GM12865 (cell line): ENCODE measurements around the gene HORMAD1.

Experiments used
- DNase-seq: peaks from one replicate; pipeline ENCODE4 v3.0.0; 2010; ENCODE audit warnings: low read depth
- H3K4me3 ChIP-seq: 2 replicates; pipeline ENCODE4 v1.5.1; 2011; ENCODE audit warnings: mild to moderate bottlenecking, low read depth, low read length, control low read depth
- CTCF ChIP-seq: IDR thresholded peaks from 2 replicates; pipeline ENCODE4 v1.5.1; 2011; ENCODE audit warnings: low read length, control low read depth, low read depth, inconsistent platforms; ENCODE audit not compliant: insufficient read depth; ENCODE audit errors: missing control alignments

The HORMAD1 gene

DNA sequence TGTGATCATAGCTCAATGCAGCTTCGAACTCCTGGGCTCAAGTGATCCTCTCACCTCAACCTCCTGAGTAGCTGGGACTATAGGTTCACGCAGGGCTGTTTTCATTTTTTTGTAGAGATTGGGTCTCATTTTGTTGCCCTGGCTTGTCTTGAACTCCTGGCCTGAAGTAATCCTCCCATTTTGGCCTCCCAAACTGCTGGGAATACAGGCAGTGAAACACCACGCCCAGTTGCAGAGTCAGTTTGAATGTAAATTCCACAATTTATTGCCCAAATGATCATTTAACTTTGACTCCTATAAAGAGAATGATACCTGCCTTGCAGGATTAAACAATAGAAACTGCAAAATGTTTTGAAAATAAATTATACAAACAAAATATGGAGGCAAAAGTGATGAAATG is 34.4 kb downstream of the HORMAD1 start:
- no peak overlapping the region for H3K4me3 ChIP-seq

DNA sequence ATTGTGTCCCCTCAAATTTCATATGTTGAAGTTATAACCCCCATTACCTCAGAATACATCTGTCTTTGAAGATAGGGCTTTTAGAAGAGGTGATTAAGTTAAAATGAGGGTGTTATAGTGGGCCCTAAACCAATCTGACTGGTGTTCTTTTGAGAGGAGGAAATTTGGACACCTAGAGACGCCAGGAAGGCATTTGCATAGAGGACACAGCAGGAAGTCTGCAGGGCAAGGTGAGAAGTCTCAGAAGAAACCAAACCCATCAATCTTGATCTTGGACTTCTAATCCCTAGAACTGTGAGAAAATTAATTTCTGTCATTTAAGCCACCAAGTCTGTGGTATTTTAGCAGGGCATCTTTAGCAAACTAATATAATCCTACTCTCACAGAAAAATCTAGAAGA is 36.8 kb downstream of the HORMAD1 start:
- no peak overlapping the region for H3K4me3 ChIP-seq
- no peak for TF ChIP-seq CTCF
- peak; percentile 53 for DNase-seq

More for the DNA sequence above, 34.4 kb downstream of the HORMAD1 start:
- TF ChIP-seq CTCF, result no peak
- no peak for DNase-seq

GRCh38 chr1:150678988-150679387 is 41.7 kb downstream of the HORMAD1 start:
- no peak for DNase-seq
- no peak overlapping the region for H3K4me3 ChIP-seq
- no peak for TF ChIP-seq CTCF

GRCh38 chr1:150674881-150675280 is 45.8 kb downstream of the HORMAD1 start:
- no peak for TF ChIP-seq CTCF

DNA sequence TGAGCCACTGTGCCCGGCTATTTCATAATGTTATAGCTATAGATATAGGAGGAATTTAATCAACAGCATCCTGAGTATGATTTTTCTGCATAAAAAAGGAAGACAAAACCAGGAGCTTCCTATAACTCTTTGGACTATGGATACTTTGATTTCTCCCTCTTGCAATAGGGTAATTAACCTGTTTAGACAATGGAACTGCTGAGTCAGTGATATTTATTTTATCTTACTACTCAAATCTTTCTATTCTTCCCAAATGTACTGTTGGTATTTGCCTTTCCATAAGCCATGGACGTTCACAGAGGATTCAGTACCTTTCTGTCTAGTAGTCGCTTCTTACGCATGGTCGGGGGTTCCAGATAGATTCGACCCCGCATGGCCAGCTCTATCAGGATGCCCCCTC is 57.4 kb downstream of the HORMAD1 start:
- H3K4me3 ChIP-seq, result no peak overlapping the region
- no peak for TF ChIP-seq CTCF
- no peak for DNase-seq

More at GRCh38 chr1:150674881-150675280, 45.8 kb downstream of the HORMAD1 start:
- no peak for DNase-seq
- no peak overlapping the region for H3K4me3 ChIP-seq

DNA sequence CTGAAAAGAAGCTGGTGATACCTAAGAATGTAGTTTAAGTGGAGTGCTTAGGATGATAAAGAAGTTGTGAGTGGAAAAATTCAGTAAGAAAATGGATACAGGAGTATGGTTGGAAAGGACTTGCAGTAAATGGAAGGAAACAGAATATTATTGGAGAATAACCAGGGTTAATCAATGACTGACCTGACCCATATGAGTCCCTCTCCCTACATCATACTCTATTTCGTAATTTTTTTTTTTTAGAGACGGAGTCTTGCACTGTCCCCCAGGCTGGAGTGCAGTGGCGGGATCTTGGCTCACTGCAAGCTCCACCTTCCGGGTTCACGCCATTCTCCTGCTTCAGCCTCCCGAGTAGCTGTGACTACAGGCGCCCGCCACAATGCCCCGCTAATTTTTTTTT is 57.9 kb downstream of the HORMAD1 start:
- TF ChIP-seq CTCF, result no peak
- no peak for DNase-seq
- H3K4me3 ChIP-seq, result no peak overlapping the region

- no peak for TF ChIP-seq CTCF
- no peak overlapping the region for H3K4me3 ChIP-seq
- DNase-seq, result no peak
Measured at GRCh38 chr1:150661156-150661555, 59.5 kb downstream of the HORMAD1 start.
